SK-N-SH treated with all-trans-retinoic acid at 6 μM for 48 hours (cell line): ENCODE results near the gene RGS1.

ENCODE experiments used
- ESRRG ChIP-seq: fragments of 250-450 bp; sonication (Bioruptor Pico); IDR thresholded peaks from 2 replicates; pipeline ENCODE4 v1.6.1; 2021; ENCODE audit warnings: mild to moderate bottlenecking
- GLIS3 ChIP-seq: fragments of 250-450 bp; sonication (Bioruptor Pico); IDR thresholded peaks from 2 replicates; pipeline ENCODE4 v1.5.0; 2020; ENCODE audit warnings: mild to moderate bottlenecking, moderate library complexity
- ZFP30 ChIP-seq: fragments of 450-650 bp; formaldehyde crosslinking; IDR thresholded peaks from 2 replicates; pipeline ENCODE4 v1.5.0; 2022; ENCODE audit warnings: mild to moderate bottlenecking, moderate library complexity
- ZNF565 ChIP-seq: fragments of 450-650 bp; formaldehyde crosslinking; conservative IDR thresholded peaks from 2 replicates; pipeline ENCODE4 v1.5.0; 2020; ENCODE audit warnings: low read depth, mild to moderate bottlenecking, moderate library complexity
- ZNF70 ChIP-seq: fragments of 450-650 bp; formaldehyde crosslinking; IDR thresholded peaks from 2 replicates; pipeline ENCODE4 v1.5.0; 2020; ENCODE audit warnings: mild to moderate bottlenecking, moderate library complexity
- TF ChIP-seq, protein P1 (sequence below): fragments of 250-450 bp; sonication (Bioruptor Pico); IDR thresholded peaks from 2 replicates; pipeline ENCODE4 v1.8.0; 2021; ENCODE audit warnings: low read depth, mild to moderate bottlenecking, moderate library complexity, borderline replicate concordance
- TF ChIP-seq, protein P2 (sequence below): fragments of 250-450 bp; sonication (Bioruptor Pico); IDR thresholded peaks from 2 replicates; pipeline ENCODE4 v1.8.0; 2020; ENCODE audit warnings: mild to moderate bottlenecking, moderate library complexity, borderline replicate concordance

DNA sequence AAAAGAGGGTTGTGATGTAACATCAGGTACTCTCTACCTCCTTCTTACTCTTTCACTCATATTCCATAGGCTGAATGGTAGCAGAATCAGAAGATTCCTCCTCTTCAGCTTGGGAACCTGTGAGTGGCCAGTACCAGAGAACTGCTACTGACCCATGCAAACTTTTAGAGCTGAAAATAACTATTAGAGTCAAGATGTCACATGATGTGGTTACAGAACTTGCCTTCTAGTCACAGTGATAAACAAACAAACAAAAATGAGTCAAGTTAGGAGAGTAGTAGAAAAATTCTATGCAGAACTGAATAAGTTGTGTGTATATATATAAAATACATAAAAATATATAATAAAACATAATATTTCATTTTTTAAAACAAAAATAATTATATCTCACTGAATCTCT is 47.6 kb upstream of the RGS1 start:
- no peak for TF ChIP-seq GLIS3 (CRISPR knock-in tag)
- no peak for TF ChIP-seq ZNF565 (CRISPR knock-in tag)
- TF ChIP-seq ZFP30 (CRISPR knock-in tag), result no peak
- TF ChIP-seq, protein P1, sequence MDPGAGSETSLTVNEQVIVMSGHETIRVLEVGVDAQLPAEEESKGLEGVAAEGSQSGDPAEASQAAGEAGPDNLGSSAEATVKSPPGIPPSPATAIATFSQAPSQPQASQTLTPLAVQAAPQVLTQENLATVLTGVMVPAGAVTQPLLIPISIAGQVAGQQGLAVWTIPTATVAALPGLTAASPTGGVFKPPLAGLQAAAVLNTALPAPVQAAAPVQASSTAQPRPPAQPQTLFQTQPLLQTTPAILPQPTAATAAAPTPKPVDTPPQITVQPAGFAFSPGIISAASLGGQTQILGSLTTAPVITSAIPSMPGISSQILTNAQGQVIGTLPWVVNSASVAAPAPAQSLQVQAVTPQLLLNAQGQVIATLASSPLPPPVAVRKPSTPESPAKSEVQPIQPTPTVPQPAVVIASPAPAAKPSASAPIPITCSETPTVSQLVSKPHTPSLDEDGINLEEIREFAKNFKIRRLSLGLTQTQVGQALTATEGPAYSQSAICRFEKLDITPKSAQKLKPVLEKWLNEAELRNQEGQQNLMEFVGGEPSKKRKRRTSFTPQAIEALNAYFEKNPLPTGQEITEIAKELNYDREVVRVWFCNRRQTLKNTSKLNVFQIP (CRISPR knock-in tag), result no peak
- no peak for TF ChIP-seq ZNF70 (CRISPR knock-in tag)
- TF ChIP-seq, protein P2, sequence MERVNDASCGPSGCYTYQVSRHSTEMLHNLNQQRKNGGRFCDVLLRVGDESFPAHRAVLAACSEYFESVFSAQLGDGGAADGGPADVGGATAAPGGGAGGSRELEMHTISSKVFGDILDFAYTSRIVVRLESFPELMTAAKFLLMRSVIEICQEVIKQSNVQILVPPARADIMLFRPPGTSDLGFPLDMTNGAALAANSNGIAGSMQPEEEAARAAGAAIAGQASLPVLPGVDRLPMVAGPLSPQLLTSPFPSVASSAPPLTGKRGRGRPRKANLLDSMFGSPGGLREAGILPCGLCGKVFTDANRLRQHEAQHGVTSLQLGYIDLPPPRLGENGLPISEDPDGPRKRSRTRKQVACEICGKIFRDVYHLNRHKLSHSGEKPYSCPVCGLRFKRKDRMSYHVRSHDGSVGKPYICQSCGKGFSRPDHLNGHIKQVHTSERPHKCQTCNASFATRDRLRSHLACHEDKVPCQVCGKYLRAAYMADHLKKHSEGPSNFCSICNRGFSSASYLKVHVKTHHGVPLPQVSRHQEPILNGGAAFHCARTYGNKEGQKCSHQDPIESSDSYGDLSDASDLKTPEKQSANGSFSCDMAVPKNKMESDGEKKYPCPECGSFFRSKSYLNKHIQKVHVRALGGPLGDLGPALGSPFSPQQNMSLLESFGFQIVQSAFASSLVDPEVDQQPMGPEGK (CRISPR knock-in tag), result no peak
- no peak for TF ChIP-seq ESRRG
